HG03025 (cell line): Measurements from ENCODE around the gene GNB5.

Experiments used
- ATAC-seq: cut with Tn5 transposase; IDR thresholded peaks from one replicate; pipeline ENCODE4 v1.9.1; 2021; ENCODE audit warnings: mild to moderate bottlenecking, moderate library complexity; ENCODE audit not compliant: unreplicated experiment, low FRiP score

Gene GNB5

GRCh38 chr15:52146776-52147175 lies 44.4 kb downstream of the GNB5 start:
- ATAC-seq, result no peak

- ATAC-seq, result no peak
These were observed 44.9 kb downstream of the GNB5 start for GRCh38 chr15:52146261-52146660.

GRCh38 chr15:52144656-52145178 lies 46.5 kb downstream of the GNB5 start:
- ATAC-seq, result no peak

GRCh38 chr15:52143873-52144272 lies 47.3 kb downstream of the GNB5 start:
- ATAC-seq, result no peak

GRCh38 chr15:52140646-52141045 lies 50.5 kb downstream of the GNB5 start:
- ATAC-seq, result no peak

GRCh38 chr15:52139599-52140462 lies 51.4 kb downstream of the GNB5 start:
- no peak for ATAC-seq

- ATAC-seq, result no peak
These were observed 53.5 kb downstream of the GNB5 start for GRCh38 chr15:52137432-52138357.

- no peak for ATAC-seq
These were observed 54.7 kb downstream of the GNB5 start for GRCh38 chr15:52136442-52136980.

GRCh38 chr15:52134502-52135144 lies 56.6 kb downstream of the GNB5 start:
- no peak for ATAC-seq

GRCh38 chr15:52133510-52134220 lies 57.5 kb downstream of the GNB5 start:
- ATAC-seq, result no peak

- ATAC-seq, result no peak
These were observed 59.1 kb downstream of the GNB5 start for GRCh38 chr15:52132066-52132465.

- no peak for ATAC-seq
These were observed 62.6 kb downstream of the GNB5 start for GRCh38 chr15:52128568-52128967.

- ATAC-seq, result no peak
These were observed 66.8 kb downstream of the GNB5 start for GRCh38 chr15:52124270-52124880.

- no peak for ATAC-seq
These were observed 69.3 kb downstream of the GNB5 start for GRCh38 chr15:52121896-52122295.

- no peak for ATAC-seq
These were observed 70.2 kb downstream of the GNB5 start for GRCh38 chr15:52121006-52121405.

GRCh38 chr15:52120488-52120887 lies 70.7 kb downstream of the GNB5 start:
- no peak for ATAC-seq

- ATAC-seq, result no peak
These were observed 72.0 kb downstream of the GNB5 start for GRCh38 chr15:52118969-52119749.

GRCh38 chr15:52117549-52117948 lies 73.6 kb downstream of the GNB5 start:
- no peak for ATAC-seq
